Ureter (tissue), 1 donor: ENCODE measurements around the gene FAM200A. TPM values are rescaled to one million over a fixed set of nuclear protein-coding genes. Genes with fewer than 3 reads are reported as not detected.
"Not testable (repeated sequence)": the region's sequence is repeated elsewhere in the genome, so short reads cannot be mapped to it uniquely, and the experiment has no call there.

Experiments
- DNase-seq: peaks from one replicate; pipeline ENCODE4 v3.0.0-alpha.2; 2020; ENCODE audit warnings: low spot score
- total RNA-seq: library from RNA; stranded (reverse); gene quantifications from one replicate; pipeline ENCODE4 v1.2.4, GENCODE V29; 2023
- donor health status: DM: yes; HTN: yes; CAD: no.

Gene FAM200A
- total RNA-seq, 1 donor from 2014 or later: 8.7 TPM

DNA sequence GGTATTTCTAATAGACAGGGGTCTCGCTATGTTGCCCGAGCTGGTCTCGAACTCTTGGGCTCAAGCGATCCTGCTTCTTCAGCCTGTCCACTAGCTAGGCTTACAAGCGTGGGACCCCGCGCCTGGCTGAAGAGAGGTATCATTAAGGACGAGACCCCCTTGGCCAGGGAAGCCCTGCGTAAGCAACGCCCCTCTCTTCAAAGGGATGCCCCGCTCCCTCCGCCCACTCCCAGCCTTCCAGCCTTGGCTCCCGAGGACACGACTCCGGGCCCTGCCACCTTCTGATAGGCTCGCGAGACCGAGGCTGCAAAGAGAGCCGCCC, 47.7 kb downstream of the FAM200A start:
- no peak for DNase-seq

GRCh38 chr7:99501236-99501635, 50.7 kb downstream of the FAM200A start:
- not testable (repeated sequence) for DNase-seq

DNA sequence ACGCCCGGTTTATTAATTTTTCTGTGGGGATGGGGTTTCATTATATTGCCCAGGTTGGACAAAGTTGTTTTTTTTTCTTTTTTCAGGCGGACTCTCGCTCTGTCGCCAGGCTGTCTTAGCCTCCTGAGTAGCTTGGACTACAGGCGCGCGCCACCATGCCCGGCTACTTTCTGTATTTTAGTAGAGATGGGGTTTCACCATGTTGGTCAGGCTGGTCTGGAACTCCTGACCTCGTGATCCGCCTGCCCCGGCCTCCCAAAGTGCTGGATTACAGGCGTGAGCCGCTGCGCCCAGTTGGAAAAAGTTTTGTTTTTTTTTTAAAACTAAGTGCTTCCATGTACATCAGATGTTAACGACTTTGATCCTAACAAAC, 51.3 kb downstream of the FAM200A start:
- DNase-seq: no peak

DNA sequence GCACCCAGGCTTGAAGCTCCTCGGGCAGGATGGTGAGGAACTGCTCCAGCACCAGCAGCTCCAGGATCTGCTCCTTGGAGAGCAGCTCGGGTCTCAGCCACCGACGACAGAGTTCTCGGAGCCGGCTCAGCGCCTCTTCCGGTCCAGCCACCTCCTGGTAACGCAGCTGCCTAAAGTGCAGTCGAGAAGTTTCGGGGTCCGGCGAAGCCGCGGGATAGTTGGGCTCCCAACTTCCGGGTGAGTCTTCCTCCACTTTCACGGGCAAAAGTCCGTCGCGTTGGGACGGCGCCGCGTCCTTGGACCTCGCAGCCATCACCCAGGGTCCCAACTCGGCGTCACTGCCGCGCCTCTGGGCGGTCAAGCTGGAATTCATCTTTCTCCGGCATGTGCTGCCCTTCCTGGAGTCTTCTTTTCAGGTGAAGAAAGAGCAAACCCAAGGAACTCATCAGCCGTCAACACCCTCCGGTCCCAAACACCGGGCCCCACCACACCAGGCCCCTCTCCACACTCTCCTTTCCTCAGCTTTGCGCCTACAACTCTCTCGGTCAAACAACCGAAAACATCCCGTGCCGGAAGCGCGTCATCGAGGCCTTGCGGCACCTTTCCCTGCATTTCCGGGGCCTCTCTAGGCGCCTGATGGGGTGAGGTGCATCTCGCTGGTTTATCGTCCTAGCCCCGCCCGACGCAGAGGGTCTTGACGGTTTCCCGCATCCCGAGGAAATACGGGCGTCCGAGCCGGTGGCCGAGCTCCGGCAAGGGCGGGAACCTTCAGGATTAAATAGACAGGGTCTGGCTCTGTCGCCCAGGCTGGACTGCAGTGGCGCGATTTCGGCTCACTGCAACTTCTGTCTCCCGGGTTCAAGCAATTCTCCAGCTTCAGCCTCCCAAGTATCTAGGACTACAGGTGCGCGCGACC, 51.9 kb downstream of the FAM200A start, which contains the start of gene ZNF394:
Gene ZNF394 (minus strand): TSS at position 561 of the 916 bp plus-strand sequence. CDS start 188 bp downstream, at position 373.
- peak; percentile 91 for DNase-seq

- no peak for DNase-seq
Observed at GRCh38 chr7:99499371-99499720, 52.6 kb downstream of the FAM200A start.

DNA sequence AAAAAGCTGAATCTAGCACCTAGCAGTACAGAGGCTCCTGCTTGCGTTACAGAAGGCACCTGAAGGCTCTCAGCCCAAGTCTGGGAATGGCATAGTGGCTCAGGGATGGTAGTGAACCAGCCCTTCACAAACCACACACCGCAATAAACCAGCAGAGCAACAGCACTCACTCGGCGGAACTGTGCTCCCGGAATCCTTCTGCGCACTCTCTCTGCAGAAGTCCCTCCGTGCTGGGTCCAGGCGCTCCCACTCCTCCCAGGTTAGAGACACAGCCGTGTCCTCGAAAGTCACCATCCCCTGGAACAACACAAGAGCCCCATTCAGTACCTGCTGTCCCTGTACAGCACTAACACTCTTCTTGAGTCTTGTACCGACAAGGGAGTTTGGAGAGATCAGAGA, 53.4 kb downstream of the FAM200A start:
- DNase-seq: no peak

GRCh38 chr7:99497766-99498545, 54.0 kb downstream of the FAM200A start:
- DNase-seq: no peak

Other genes starting within 250 kb of the FAM200A start
- 127 TPM for gene ARPC1A, start 226.2 kb downstream of the FAM200A start, total RNA-seq
- gene ARPC1B, start 177.4 kb downstream of the FAM200A start, total RNA-seq: 94.0 TPM
- gene PDAP1, start 143.5 kb downstream of the FAM200A start, total RNA-seq: 95.1 TPM
- gene BUD31, start 143.1 kb downstream of the FAM200A start, total RNA-seq: 104 TPM
- 6.6 TPM for gene PTCD1, start 113.3 kb downstream of the FAM200A start, total RNA-seq
- 40.8 TPM for gene CPSF4, start 113.2 kb downstream of the FAM200A start, total RNA-seq
- gene ATP5MF, start 85.9 kb downstream of the FAM200A start, total RNA-seq: 261 TPM
- 20.6 TPM for gene ZNF789, start 79.2 kb downstream of the FAM200A start, total RNA-seq
- 39.8 TPM for gene ZNF394, start 51.8 kb downstream of the FAM200A start, total RNA-seq
- 9.4 TPM for gene ZKSCAN5, start 47.5 kb downstream of the FAM200A start, total RNA-seq
- gene ZNF655, start 6.5 kb upstream of the FAM200A start, total RNA-seq: 96.5 TPM
- gene TMEM225B, start 46.2 kb upstream of the FAM200A start, total RNA-seq: 2.9 TPM
- gene ZSCAN25, start 64.8 kb upstream of the FAM200A start, total RNA-seq: 23.1 TPM
- gene CYP3A5, start 127.9 kb upstream of the FAM200A start, total RNA-seq: 104 TPM
- 0.75 TPM for gene CYP3A7, start 183.1 kb upstream of the FAM200A start, total RNA-seq
- not detected for gene CYP3A4, start 232.1 kb upstream of the FAM200A start, total RNA-seq